ENCODE measurements around the gene ANKRD13B.
"Not testable (repeated sequence)": the region's sequence is repeated elsewhere in the genome, so short reads cannot be mapped to it uniquely, and the experiment has no call there.

Gene ANKRD13B

GRCh38 chr17:29642171-29642611 lies 49.3 kb downstream of the ANKRD13B start:
- DNase-seq (ENCODE audit: low read depth) = no peak

GRCh38 chr17:29643817-29644160 lies 50.9 kb downstream of the ANKRD13B start:
- no peak for DNase-seq (ENCODE audit: low read depth)

- DNase-seq (ENCODE audit: low read depth) = no peak
Measured at GRCh38 chr17:29645515-29646051, 52.7 kb downstream of the ANKRD13B start.

GRCh38 chr17:29648005-29648404 lies 55.1 kb downstream of the ANKRD13B start:
- DNase-seq (ENCODE audit: low read depth) = no peak

DNA sequence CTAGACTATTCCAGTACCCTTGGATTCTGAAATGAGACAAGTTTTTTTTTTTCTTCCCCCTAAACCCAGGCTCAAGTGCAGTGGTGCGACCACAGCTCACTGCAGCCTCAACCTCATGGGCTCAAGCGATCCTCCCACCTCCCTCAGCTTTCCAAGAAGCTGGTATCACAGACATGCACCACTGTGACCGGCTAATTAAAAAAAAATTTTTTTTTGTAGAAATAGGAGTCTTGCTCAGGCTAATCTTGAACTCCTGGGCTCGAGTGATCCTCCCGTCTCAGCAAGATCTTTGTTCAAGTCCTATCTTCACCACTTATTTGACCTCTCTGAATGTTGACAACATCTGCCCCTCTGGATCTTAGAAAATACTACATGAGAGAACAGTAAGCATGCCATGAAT lies 56.4 kb downstream of the ANKRD13B start:
- no peak for DNase-seq (ENCODE audit: low read depth)

GRCh38 chr17:29650396-29650795 lies 57.5 kb downstream of the ANKRD13B start:
- no peak for DNase-seq (ENCODE audit: low read depth)

- DNase-seq (ENCODE audit: low read depth) = not testable (repeated sequence)
Measured at GRCh38 chr17:29651913-29652312, 59.0 kb downstream of the ANKRD13B start.

DNA sequence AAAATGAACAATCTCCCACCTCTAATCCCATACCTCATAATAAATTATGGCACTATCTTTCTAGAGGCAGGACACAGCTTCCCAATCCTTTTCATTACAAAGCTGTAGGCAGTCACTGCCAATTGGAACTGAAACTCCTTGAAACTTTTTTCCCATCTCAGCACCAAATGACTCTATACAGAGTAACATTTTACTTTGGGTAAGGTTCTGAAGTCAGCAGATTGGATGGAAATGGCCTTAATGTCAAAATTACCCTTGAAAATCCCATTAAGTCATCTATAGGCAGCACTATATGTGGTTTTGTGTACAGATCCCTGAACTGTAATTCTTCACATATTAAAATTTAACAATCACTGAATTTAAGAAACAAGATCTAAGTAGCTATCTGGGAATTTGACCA lies 60.0 kb downstream of the ANKRD13B start:
- no peak for DNase-seq (ENCODE audit: low read depth)

DNA sequence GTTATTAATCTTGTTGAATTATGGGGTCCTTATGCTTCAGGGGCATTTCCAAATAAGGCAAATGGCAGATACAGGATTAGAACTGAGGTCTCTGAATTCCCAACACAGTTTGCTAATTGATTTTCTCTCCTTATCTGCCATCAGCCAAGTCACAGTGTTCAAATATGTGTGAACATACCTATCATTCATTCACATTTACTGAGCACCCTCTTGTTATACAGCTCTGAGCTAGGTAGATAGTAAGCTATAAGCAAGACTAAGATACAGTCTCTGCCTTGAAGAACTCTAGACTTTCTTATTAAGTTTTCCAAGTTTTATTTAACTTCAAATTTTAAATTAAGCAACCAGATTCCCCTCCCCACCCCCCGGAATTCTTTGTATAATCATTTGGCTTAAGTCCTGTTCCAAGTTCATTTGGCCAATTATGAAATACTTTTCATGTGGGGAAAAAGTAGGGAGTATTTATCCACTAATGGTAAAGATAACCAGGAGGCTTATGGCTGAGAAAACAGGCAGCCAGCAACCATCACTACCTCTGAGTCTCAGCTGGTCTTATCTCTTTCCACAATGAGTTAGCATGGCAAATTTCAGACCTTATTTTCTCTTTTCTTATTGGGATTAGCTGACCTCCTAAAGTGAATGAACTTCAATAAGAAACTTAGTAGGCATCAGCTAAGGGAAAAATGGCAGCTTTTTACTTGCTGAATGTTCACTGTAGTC lies 61.2 kb downstream of the ANKRD13B start:
- DNase-seq (ENCODE audit: low read depth) = no peak

- DNase-seq (ENCODE audit: low read depth) = no peak
Measured at GRCh38 chr17:29655323-29655722, 62.4 kb downstream of the ANKRD13B start.

GRCh38 chr17:29659155-29659554 lies 66.2 kb downstream of the ANKRD13B start:
- no peak for DNase-seq (ENCODE audit: low read depth)

DNA sequence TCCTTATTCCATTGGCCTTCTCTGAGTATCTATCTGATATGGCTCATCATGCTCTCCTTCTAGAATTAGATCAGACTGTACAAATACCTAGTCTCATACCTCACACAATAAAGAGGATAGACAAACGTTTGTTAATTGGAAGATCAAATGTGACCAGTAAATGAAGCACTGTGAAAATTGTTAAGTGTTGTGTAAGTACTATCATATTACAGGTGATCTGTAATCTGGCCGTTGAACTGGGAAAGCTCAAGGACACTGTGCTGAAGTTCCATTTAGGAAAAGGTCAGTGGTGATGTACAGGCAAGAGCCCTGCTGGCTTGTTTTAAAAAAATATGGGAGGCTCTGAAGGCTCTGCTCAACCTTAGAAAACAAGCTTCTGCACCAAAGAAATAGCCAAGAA lies 68.3 kb downstream of the ANKRD13B start:
- DNase-seq (ENCODE audit: low read depth) = no peak

GRCh38 chr17:29663155-29663554 lies 70.2 kb downstream of the ANKRD13B start:
- DNase-seq (ENCODE audit: low read depth) = no peak

Measured in activated T-helper 9 cell treated with anti-CD3 and anti-CD28 coated beads, Interleukin-2, amount 50 U/mL, for 16 hours (primary cell).